Dendritic cell treated with granulocyte-macrophage colony-stimulating factor and Interleukin-4, amounts not matched to agents 40 ng/mL and 50 ng/mL, for 4 days (primary cell): Measurements from ENCODE around the gene HUWE1.

Source experiments
- H3K27ac Mint-ChIP-seq: one replicate; pipeline ENCODE4 v1.8.0; 2022; ENCODE audit warnings: mild to moderate bottlenecking, mixed read lengths
- H3K27me3 Mint-ChIP-seq: one replicate; pipeline ENCODE4 v1.8.0; 2022; ENCODE audit warnings: mild to moderate bottlenecking, mixed read lengths
- H3K36me3 Mint-ChIP-seq: one replicate; pipeline ENCODE4 v1.8.0; 2022; ENCODE audit warnings: low read depth, mixed read lengths
- H3K4me1 Mint-ChIP-seq: one replicate; pipeline ENCODE4 v1.8.0; 2022; ENCODE audit warnings: low read depth, mixed read lengths
- H3K4me3 Mint-ChIP-seq: one replicate; pipeline ENCODE4 v1.8.0; 2022; ENCODE audit warnings: mild to moderate bottlenecking, moderate library complexity, mixed read lengths
- H3K9me3 Mint-ChIP-seq: one replicate; pipeline ENCODE4 v1.8.0; 2022; ENCODE audit warnings: mixed read lengths
- intact Hi-C: fragments of 100-400 bp; cut with micrococcal nuclease; formaldehyde crosslinking; loops from one replicate; pipeline ENCODE4 v1.15.0; 2022

Gene HUWE1

GRCh38 chrX:53630261-53630660, 56.3 kb downstream of the HUWE1 start:
- no peaks in the 10 kb centered on the region for H3K27me3 Mint-ChIP-seq
- H3K36me3 Mint-ChIP-seq: peaks cover 83% of the 10 kb centered on the region

GRCh38 chrX:53622431-53622830, 64.1 kb downstream of the HUWE1 start:
- intact Hi-C loops: loop anchor here (10.0 kb wide), 2 partner anchors 58 to 418 kb away; no protein-coding TSS in a partner anchor
- H3K4me1 Mint-ChIP-seq: no peaks in the 10 kb centered on the region

More at GRCh38 chrX:53630261-53630660, 56.3 kb downstream of the HUWE1 start:
- H3K9me3 Mint-ChIP-seq: no peaks in the 10 kb centered on the region
- no peak overlapping the region for H3K27ac Mint-ChIP-seq
- no peak overlapping the region for H3K4me3 Mint-ChIP-seq
- H3K4me1 Mint-ChIP-seq: no peaks in the 10 kb centered on the region
- intact Hi-C loops: no loop called here

GRCh38 chrX:53621418-53621986, 65.0 kb downstream of the HUWE1 start:
- H3K4me3 Mint-ChIP-seq: no peak overlapping the region
- no peak overlapping the region for H3K27ac Mint-ChIP-seq
- no peaks in the 10 kb centered on the region for H3K27me3 Mint-ChIP-seq
- intact Hi-C loops: loop anchor here (10.0 kb wide), 2 partner anchors 57 to 417 kb away; no protein-coding TSS in a partner anchor
- no peaks in the 10 kb centered on the region for H3K9me3 Mint-ChIP-seq
- H3K4me1 Mint-ChIP-seq: no peaks in the 10 kb centered on the region
- peaks cover 84% of the 10 kb centered on the region for H3K36me3 Mint-ChIP-seq

More at GRCh38 chrX:53622431-53622830, 64.1 kb downstream of the HUWE1 start:
- Mint-ChIP-seq H3K4me3 (no peak overlapping the region), H3K27ac (no peak overlapping the region), H3K36me3 (peaks cover 84% of the 10 kb centered on the region), H3K9me3 (no peaks in the 10 kb centered on the region), H3K27me3 (no peaks in the 10 kb centered on the region)

GRCh38 chrX:53616946-53617345, 69.6 kb downstream of the HUWE1 start:
- H3K27ac Mint-ChIP-seq: no peak overlapping the region
- intact Hi-C loops: no loop called here

GRCh38 chrX:53606456-53606855, 80.1 kb downstream of the HUWE1 start:
- Mint-ChIP-seq H3K36me3 (peaks cover 84% of the 10 kb centered on the region), H3K9me3 (no peaks in the 10 kb centered on the region), H3K4me3 (no peak overlapping the region), H3K27me3 (no peaks in the 10 kb centered on the region), H3K27ac (no peak overlapping the region), H3K4me1 (no peaks in the 10 kb centered on the region)
- intact Hi-C loops: loop anchor here (10.0 kb wide), 1 partner anchor 52 kb away; no protein-coding TSS in a partner anchor

More at GRCh38 chrX:53616946-53617345, 69.6 kb downstream of the HUWE1 start:
- Mint-ChIP-seq H3K9me3 (no peaks in the 10 kb centered on the region), H3K36me3 (peaks cover 87% of the 10 kb centered on the region), H3K27me3 (no peaks in the 10 kb centered on the region), H3K4me1 (peaks cover 5% of the 10 kb centered on the region), H3K4me3 (no peak overlapping the region)

GRCh38 chrX:53605004-53605403, 81.5 kb downstream of the HUWE1 start:
- peaks cover 84% of the 10 kb centered on the region for H3K36me3 Mint-ChIP-seq
- no peaks in the 10 kb centered on the region for H3K4me1 Mint-ChIP-seq
- no peak overlapping the region for H3K27ac Mint-ChIP-seq
- H3K27me3 Mint-ChIP-seq: no peaks in the 10 kb centered on the region
- H3K4me3 Mint-ChIP-seq: no peak overlapping the region
- intact Hi-C loops: loop anchor here (10.0 kb wide), 1 partner anchor 50 kb away; no protein-coding TSS in a partner anchor
- H3K9me3 Mint-ChIP-seq: no peaks in the 10 kb centered on the region

- intact Hi-C loops: loop anchor here (10.0 kb wide), 1 partner anchor 45 kb away; no protein-coding TSS in a partner anchor
- H3K9me3 Mint-ChIP-seq: no peaks in the 10 kb centered on the region
- H3K36me3 Mint-ChIP-seq: peaks cover 70% of the 10 kb centered on the region
- H3K4me3 Mint-ChIP-seq: no peak overlapping the region
- no peak overlapping the region for H3K27ac Mint-ChIP-seq
- H3K4me1 Mint-ChIP-seq: no peaks in the 10 kb centered on the region
- H3K27me3 Mint-ChIP-seq: no peaks in the 10 kb centered on the region
Measured at GRCh38 chrX:53599781-53600396, 86.6 kb downstream of the HUWE1 start.

GRCh38 chrX:53598169-53598568, 88.3 kb downstream of the HUWE1 start:
- Mint-ChIP-seq H3K27me3 (no peaks in the 10 kb centered on the region), H3K4me3 (no peak overlapping the region), H3K4me1 (no peaks in the 10 kb centered on the region), H3K9me3 (no peaks in the 10 kb centered on the region), H3K27ac (no peak overlapping the region), H3K36me3 (peaks cover 72% of the 10 kb centered on the region)
- intact Hi-C loops: no loop called here

- intact Hi-C loops: no loop called here
- Mint-ChIP-seq H3K27me3 (no peaks in the 10 kb centered on the region), H3K4me3 (no peak overlapping the region), H3K9me3 (no peaks in the 10 kb centered on the region), H3K4me1 (no peaks in the 10 kb centered on the region), H3K36me3 (peaks cover 78% of the 10 kb centered on the region), H3K27ac (peak overlapping the region; percentile 20)
Measured at GRCh38 chrX:53595266-53595810, 91.2 kb downstream of the HUWE1 start.

GRCh38 chrX:53594354-53594753, 92.2 kb downstream of the HUWE1 start:
- no peaks in the 10 kb centered on the region for H3K9me3 Mint-ChIP-seq
- H3K36me3 Mint-ChIP-seq: peaks cover 78% of the 10 kb centered on the region
- peak overlapping the region; percentile 20 for H3K27ac Mint-ChIP-seq
- no peak overlapping the region for H3K4me3 Mint-ChIP-seq
- no peaks in the 10 kb centered on the region for H3K27me3 Mint-ChIP-seq
- intact Hi-C loops: no loop called here
- no peaks in the 10 kb centered on the region for H3K4me1 Mint-ChIP-seq

- Mint-ChIP-seq H3K27ac (no peak overlapping the region), H3K4me1 (no peaks in the 10 kb centered on the region), H3K4me3 (no peak overlapping the region), H3K27me3 (no peaks in the 10 kb centered on the region), H3K36me3 (peaks cover 96% of the 10 kb centered on the region), H3K9me3 (no peaks in the 10 kb centered on the region)
- intact Hi-C loops: no loop called here
Measured at GRCh38 chrX:53587795-53588420, 98.6 kb downstream of the HUWE1 start.

GRCh38 chrX:53584891-53585290, 101.6 kb downstream of the HUWE1 start:
- no peaks in the 10 kb centered on the region for H3K27me3 Mint-ChIP-seq
- H3K36me3 Mint-ChIP-seq: peaks cover 92% of the 10 kb centered on the region
- no peak overlapping the region for H3K27ac Mint-ChIP-seq
- H3K9me3 Mint-ChIP-seq: no peaks in the 10 kb centered on the region
- H3K4me1 Mint-ChIP-seq: no peaks in the 10 kb centered on the region
- no peak overlapping the region for H3K4me3 Mint-ChIP-seq
- intact Hi-C loops: no loop called here

GRCh38 chrX:53583571-53583970, 102.9 kb downstream of the HUWE1 start:
- intact Hi-C loops: no loop called here
- Mint-ChIP-seq H3K36me3 (peaks cover 78% of the 10 kb centered on the region), H3K4me3 (no peak overlapping the region), H3K9me3 (no peaks in the 10 kb centered on the region), H3K27me3 (no peaks in the 10 kb centered on the region), H3K27ac (no peak overlapping the region), H3K4me1 (no peaks in the 10 kb centered on the region)
